Measurements from ENCODE around the gene SLC12A1.

Gene SLC12A1

GRCh38 chr15:48283396-48284145, 77.5 kb downstream of the SLC12A1 start:
- no peaks in the 10 kb centered on the region for H3K4me1 ChIP-seq (ENCODE audit: insufficient read depth, low read length, severe bottlenecking)
- no peaks in the 10 kb centered on the region for H3K9me2 ChIP-seq (ENCODE audit: low read depth, low read length)
- no peaks in the 10 kb centered on the region for H3K27me3 ChIP-seq (ENCODE audit: insufficient read depth, low read length)
- H3K36me3 ChIP-seq (ENCODE audit: insufficient read depth, low read length): no peaks in the 10 kb centered on the region
- H3K4me3 ChIP-seq (ENCODE audit: low read depth, low read length, poor library complexity, severe bottlenecking): no peak overlapping the region
- H3K9ac ChIP-seq (ENCODE audit: low read length): no peak overlapping the region
- no peaks in the 10 kb centered on the region for H3F3A ChIP-seq (ENCODE audit: insufficient read depth, low read length)
- no peaks in the 10 kb centered on the region for H3K9me3 ChIP-seq (ENCODE audit: low read length)
- no peak overlapping the region for H3K27ac ChIP-seq (ENCODE audit: low read depth, low read length, poor library complexity, severe bottlenecking)
- no peak overlapping the region for H2AFZ ChIP-seq (ENCODE audit: low read length)
- no peaks in the 10 kb centered on the region for H3K79me2 ChIP-seq (ENCODE audit: insufficient read depth, low read length)
- no peak overlapping the region for H3K4me2 ChIP-seq (ENCODE audit: low read length)
- H4K20me1 ChIP-seq (ENCODE audit: insufficient read depth, low read length): no peaks in the 10 kb centered on the region
- TF ChIP-seq EZH2 (IDR thresholded peaks at IDR 0.05; ENCODE audit: borderline replicate concordance, low read length): no peak
- no peak for TF ChIP-seq CTCF (IDR thresholded peaks at IDR 0.05; ENCODE audit: low read length)

- no peaks in the 10 kb centered on the region for H3K36me3 ChIP-seq (ENCODE audit: insufficient read depth, low read length)
- TF ChIP-seq CTCF (IDR thresholded peaks at IDR 0.05; ENCODE audit: low read length): peak; percentile 80
- no peak for TF ChIP-seq EZH2 (IDR thresholded peaks at IDR 0.05; ENCODE audit: borderline replicate concordance, low read length)
- no peak overlapping the region for H3K9ac ChIP-seq (ENCODE audit: low read length)
- no peaks in the 10 kb centered on the region for H3F3A ChIP-seq (ENCODE audit: insufficient read depth, low read length)
- H2AFZ ChIP-seq (ENCODE audit: low read length): no peak overlapping the region
- no peaks in the 10 kb centered on the region for H3K9me2 ChIP-seq (ENCODE audit: low read depth, low read length)
- H3K4me2 ChIP-seq (ENCODE audit: low read length): peak overlapping the region; percentile 37; the same call in 1 of the 2 replicates
- no peaks in the 10 kb centered on the region for H3K4me1 ChIP-seq (ENCODE audit: insufficient read depth, low read length, severe bottlenecking)
- H3K9me3 ChIP-seq (ENCODE audit: low read length): no peaks in the 10 kb centered on the region
- no peaks in the 10 kb centered on the region for H4K20me1 ChIP-seq (ENCODE audit: insufficient read depth, low read length)
- no peaks in the 10 kb centered on the region for H3K27me3 ChIP-seq (ENCODE audit: insufficient read depth, low read length)
- no peak overlapping the region for H3K4me3 ChIP-seq (ENCODE audit: low read depth, low read length, poor library complexity, severe bottlenecking)
- H3K79me2 ChIP-seq (ENCODE audit: insufficient read depth, low read length): no peaks in the 10 kb centered on the region
- H3K27ac ChIP-seq (ENCODE audit: low read depth, low read length, poor library complexity, severe bottlenecking): no peak overlapping the region
Measured at GRCh38 chr15:48285329-48286214, 79.5 kb downstream of the SLC12A1 start.

GRCh38 chr15:48289628-48290027, 83.5 kb downstream of the SLC12A1 start:
- no peak overlapping the region for H2AFZ ChIP-seq (ENCODE audit: low read length)
- TF ChIP-seq EZH2 (IDR thresholded peaks at IDR 0.05; ENCODE audit: borderline replicate concordance, low read length) (no peak), CTCF (IDR thresholded peaks at IDR 0.05; ENCODE audit: low read length) (no peak)
- H3K4me2 ChIP-seq (ENCODE audit: low read length): no peak overlapping the region
- no peak overlapping the region for H3K27ac ChIP-seq (ENCODE audit: low read depth, low read length, poor library complexity, severe bottlenecking)
- H3F3A ChIP-seq (ENCODE audit: insufficient read depth, low read length): no peaks in the 10 kb centered on the region
- H3K27me3 ChIP-seq (ENCODE audit: insufficient read depth, low read length): no peaks in the 10 kb centered on the region
- H3K4me1 ChIP-seq (ENCODE audit: insufficient read depth, low read length, severe bottlenecking): no peaks in the 10 kb centered on the region
- no peaks in the 10 kb centered on the region for H4K20me1 ChIP-seq (ENCODE audit: insufficient read depth, low read length)
- H3K9me3 ChIP-seq (ENCODE audit: low read length): no peaks in the 10 kb centered on the region
- no peak overlapping the region for H3K9ac ChIP-seq (ENCODE audit: low read length)
- H3K9me2 ChIP-seq (ENCODE audit: low read depth, low read length): no peaks in the 10 kb centered on the region
- H3K79me2 ChIP-seq (ENCODE audit: insufficient read depth, low read length): no peaks in the 10 kb centered on the region
- no peaks in the 10 kb centered on the region for H3K36me3 ChIP-seq (ENCODE audit: insufficient read depth, low read length)
- no peak overlapping the region for H3K4me3 ChIP-seq (ENCODE audit: low read depth, low read length, poor library complexity, severe bottlenecking)
